ENCODE results near the gene B4GALT2. TPM values are rescaled to one million over a fixed set of nuclear protein-coding genes. Genes with fewer than 3 reads are reported as not detected.

B4GALT2 gene
- total and polyA plus RNA-seq, 2 of the 8 experiments (the other 6 are each of a cell fraction or from before 2014, with no cell fraction given): 56.5 to 121 TPM

GRCh38 chr1:43979528-43980254 lies 681 bp downstream of the B4GALT2 start (continued):
- 0 out of 2 replicates have a peak, but pooled peaks have one; percentile 18 for TF ChIP-seq USF2 (IDR thresholded peaks at IDR 0.05; ENCODE audit: low read length)
- no peak for TF ChIP-seq JUN (IDR thresholded peaks at IDR 0.05; ENCODE audit: low read depth, low read length)
- no peak for TF ChIP-seq HDAC2 (IDR thresholded peaks at IDR 0.05; ENCODE audit: borderline replicate concordance in 1 of 2, low read depth in 2 of 2, low read length in 2 of 2)
- TF ChIP-seq SAP30 (IDR thresholded peaks at IDR 0.05; ENCODE audit: insufficient read depth, insufficient replicate concordance, low read length): peak; percentile 58
- TF ChIP-seq RFX5 (IDR thresholded peaks at IDR 0.05; ENCODE audit: borderline replicate concordance, low read depth, low read length): no peak
- TF ChIP-seq TEAD4 (IDR thresholded peaks at IDR 0.05; ENCODE audit: low read depth, low read length): no peak
- TF ChIP-seq SRF (IDR thresholded peaks at IDR 0.05; ENCODE audit: low read depth, low read length): no peak
- TF ChIP-seq E2F6 (IDR thresholded peaks at IDR 0.05): peak; percentile 74
- no peak for TF ChIP-seq TCF12 (IDR thresholded peaks at IDR 0.05; ENCODE audit: low read depth, low read length)
- TF ChIP-seq SP1 (IDR thresholded peaks at IDR 0.05; ENCODE audit: low read depth, low read length): no peak
- no peak for TF ChIP-seq KDM4A (IDR thresholded peaks at IDR 0.05; ENCODE audit: low read depth, low read length, severe bottlenecking)
- TF ChIP-seq MAX (IDR thresholded peaks at IDR 0.05): peak; percentile 94
- no peak for TF ChIP-seq RXRA (IDR thresholded peaks at IDR 0.05; ENCODE audit: insufficient read depth, low read depth, low read length)
- TF ChIP-seq BRCA1 (IDR thresholded peaks at IDR 0.05; ENCODE audit: low read depth, low read length): no peak
- no peak for TF ChIP-seq ZNF274 (IDR thresholded peaks at IDR 0.05; ENCODE audit: borderline replicate concordance, extremely low read depth, low read length)
- no peak for TF ChIP-seq POU5F1 (IDR thresholded peaks at IDR 0.05; ENCODE audit: low read depth, low read length)
- no peak for TF ChIP-seq SP2 (IDR thresholded peaks at IDR 0.05; ENCODE audit: low read length)

All from H1 (cell line).